ENCODE results near the gene ITGB8.

DNA sequence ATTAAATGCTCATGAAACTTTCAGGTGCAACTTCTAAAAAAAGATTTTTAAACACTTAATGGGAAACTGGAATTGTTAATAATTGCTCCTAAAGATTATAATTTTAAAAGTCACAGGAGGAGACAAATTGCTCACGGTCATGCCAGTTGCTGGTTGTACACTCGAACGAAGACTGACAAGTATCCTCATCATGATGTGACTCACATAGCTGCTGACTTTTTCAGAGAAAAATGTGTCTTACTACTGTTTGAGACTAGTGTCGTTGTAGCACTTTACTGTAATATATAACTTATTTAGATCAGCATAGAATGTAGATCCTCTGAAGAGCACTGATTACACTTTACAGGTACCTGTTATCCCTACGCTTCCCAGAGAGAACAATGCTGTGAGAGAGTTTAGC is 79.3 kb downstream of the ITGB8 start:
- TF ChIP-seq TAF1 (IDR thresholded peaks at IDR 0.05; ENCODE audit: low read depth, low read length) (no peak), POLR2AphosphoS5 (IDR thresholded peaks at IDR 0.05; ENCODE audit: low read depth, low read length) (no peak), POLR2A (IDR thresholded peaks at IDR 0.05; ENCODE audit: low read depth, low read length) (no peak)

All from GM12891 (cell line).